ENCODE data around the gene FLRT3.

GRCh38 chr20:14332866-14333265, 4.5 kb downstream of the FLRT3 start:
- no peak for TF ChIP-seq CTCF (IDR thresholded peaks at IDR 0.05)
- no peak for TF ChIP-seq EZH2 (IDR thresholded peaks at IDR 0.05; ENCODE audit: borderline replicate concordance, insufficient read depth, low read depth, low read length, poor library complexity, severe bottlenecking)

All from B cell (primary cell).